Measurements from ENCODE around the gene RNF44.

The RNF44 gene

DNA sequence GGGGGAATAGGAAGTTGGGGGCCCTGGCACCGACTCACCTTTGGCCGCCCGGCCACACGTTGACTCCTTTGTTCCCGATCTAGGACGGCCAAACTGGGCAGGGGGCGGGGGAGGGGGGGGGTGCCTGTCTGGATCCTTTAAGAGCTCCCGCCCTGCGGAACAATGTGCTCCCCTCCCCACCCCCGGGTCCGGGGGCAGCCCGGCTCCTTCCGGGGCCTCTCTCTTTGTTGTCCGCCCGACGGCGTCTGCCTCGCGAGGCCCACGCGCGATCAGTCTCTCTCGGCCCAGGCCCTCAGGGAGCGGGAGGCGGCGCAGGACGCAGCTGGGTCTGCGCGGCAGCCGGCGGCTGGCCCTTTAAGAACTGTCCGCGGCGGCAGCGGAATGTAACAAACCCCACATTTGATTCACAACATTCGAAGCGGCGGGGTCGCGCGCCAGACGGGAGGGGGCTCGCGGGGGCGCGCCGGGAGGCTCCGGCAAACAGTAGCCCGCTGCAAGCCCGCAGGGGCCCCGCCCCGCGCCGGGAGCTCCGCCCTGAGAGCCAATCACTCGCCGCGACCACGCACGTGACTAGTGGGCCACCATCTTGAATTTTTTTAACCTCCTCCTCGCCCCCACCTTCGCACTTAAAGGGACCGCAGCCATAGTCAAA is at the start of gene RNF44:
Gene RNF44, minus strand, starts transcription at position 501 of the 652 bp plus-strand sequence. CDS start 4,930 bp downstream, outside the sequence.
- peak; percentile 88 for DNase-seq

GRCh38 chr5:176583076-176583475 is 45.9 kb upstream of the RNF44 start:
- DNase-seq, result no peak

DNA sequence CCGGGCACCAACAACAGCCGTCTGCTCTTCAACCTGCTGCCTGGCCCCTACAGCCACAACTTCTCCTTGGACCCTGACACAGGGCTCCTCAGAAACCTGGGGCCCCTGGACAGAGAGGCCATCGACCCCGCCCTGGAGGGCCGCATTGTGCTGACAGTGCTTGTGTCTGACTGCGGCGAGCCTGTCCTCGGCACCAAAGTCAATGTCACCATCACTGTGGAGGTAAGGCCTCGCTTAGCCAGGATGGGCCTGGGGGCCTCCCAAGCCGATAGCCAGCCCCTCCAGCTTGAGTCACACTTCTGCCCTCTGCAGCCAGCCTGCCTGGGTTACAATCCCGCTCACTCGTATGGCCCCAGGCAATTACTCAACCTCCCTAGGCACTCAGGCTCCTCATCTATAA is 44.2 kb upstream of the RNF44 start:
- DNase-seq, result no peak

DNA sequence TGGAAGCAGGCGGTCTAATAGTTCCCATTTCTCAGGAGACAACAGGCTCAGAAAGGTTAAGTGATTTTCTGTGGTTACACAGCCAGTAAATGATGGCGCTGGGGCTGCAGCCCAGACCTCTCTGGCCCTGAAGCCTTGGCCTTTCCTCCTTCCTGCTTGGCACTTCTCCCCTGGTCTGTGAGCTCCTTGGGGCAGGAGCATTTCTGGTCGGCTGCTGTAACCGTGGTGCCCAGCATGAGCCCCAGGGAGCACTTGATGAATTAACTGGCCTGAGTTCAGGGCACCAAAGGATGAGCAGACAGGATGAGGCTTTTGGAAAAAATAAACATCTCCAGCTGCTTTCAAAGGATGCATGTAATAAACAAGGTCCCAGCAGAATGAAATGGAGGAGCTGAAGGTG is 42.1 kb upstream of the RNF44 start:
- DNase-seq, result no peak

GRCh38 chr5:176578391-176578808 is 41.2 kb upstream of the RNF44 start:
- no peak for DNase-seq

GRCh38 chr5:176577312-176578176 is 40.3 kb upstream of the RNF44 start:
- no peak for DNase-seq

DNA sequence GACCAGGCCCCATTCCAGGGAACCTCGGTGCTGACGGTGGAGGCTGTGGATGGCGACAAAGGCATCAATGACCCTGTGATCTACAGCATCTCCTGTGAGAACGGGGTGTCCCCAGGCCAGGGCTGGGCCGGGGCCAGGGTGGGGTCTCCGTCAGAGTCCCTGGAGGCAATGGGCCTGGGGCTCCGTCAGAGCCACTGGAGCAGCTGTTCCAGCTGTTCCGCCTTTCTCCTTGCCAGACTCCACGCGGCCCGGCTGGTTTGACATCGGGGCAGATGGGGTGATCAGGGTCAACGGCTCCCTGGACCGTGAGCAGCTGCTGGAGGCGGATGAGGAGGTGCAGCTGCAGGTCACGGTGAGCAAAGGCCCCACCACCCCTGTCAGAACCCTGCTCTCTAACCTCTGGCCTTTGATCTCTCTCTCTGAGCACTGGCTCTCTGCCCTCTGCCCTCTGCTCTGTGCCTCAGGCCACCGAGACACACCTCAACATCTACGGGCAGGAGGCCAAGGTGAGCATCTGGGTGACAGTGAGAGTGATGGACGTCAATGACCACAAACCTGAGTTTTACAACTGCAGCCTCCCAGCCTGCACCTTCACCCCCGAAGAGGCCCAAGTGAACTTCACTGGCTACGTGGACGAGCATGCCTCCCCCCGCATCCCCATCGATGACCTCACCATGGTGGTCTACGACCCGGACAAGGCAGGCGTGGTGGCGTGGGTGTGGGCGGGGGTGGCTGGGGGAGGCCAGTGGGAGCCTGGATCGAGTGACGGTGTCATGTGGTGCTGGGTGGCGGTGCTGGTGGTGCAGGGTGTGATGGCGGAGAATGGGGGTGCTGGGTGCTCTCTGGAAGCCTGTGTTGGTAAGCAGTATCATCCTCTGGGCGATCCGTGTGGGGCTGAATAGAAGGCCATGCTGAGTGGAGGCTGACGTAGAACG is 38.6 kb upstream of the RNF44 start:
- DNase-seq, result no peak

- no peak for DNase-seq
Measured at GRCh38 chr5:176575066-176575465, 37.9 kb upstream of the RNF44 start.

DNA sequence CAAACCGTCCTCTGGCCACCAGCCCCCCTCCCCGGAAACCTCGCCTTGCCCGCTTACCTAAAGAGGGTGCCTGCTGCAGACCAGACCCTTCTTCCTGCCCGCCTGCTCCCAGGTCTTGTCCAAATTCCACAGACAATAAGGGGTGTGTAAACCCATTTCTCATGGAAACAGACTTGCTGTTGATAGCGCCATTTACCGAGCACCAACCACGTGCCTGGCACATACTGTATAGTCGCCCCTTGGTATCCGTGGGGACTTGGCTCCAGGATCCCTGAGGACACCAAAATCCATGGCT is 37.0 kb upstream of the RNF44 start:
- no peak for DNase-seq

- DNase-seq, result no peak
Measured at GRCh38 chr5:176573564-176574296, 36.5 kb upstream of the RNF44 start.

- no peak for DNase-seq
Measured at GRCh38 chr5:176570044-176570443, 32.8 kb upstream of the RNF44 start.

DNA sequence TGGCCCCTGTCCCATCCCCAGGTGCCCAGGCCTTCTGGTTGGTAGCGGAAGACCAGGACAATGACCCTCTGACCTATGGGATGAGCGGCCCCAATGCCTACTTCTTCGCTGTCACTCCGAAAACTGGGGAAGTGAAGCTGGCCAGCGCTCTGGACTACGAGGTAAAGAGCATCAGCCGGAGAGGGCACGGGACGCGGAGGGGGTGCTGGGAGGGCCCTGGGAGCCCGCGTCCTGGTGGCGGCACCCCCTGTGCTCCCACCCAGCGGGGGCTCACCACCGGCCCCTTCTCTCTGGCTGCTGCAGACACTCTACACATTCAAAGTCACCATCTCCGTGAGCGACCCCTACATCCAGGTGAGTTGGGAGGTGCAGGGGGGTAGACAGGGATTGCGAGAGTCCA is 31.5 kb upstream of the RNF44 start:
- no peak for DNase-seq

DNA sequence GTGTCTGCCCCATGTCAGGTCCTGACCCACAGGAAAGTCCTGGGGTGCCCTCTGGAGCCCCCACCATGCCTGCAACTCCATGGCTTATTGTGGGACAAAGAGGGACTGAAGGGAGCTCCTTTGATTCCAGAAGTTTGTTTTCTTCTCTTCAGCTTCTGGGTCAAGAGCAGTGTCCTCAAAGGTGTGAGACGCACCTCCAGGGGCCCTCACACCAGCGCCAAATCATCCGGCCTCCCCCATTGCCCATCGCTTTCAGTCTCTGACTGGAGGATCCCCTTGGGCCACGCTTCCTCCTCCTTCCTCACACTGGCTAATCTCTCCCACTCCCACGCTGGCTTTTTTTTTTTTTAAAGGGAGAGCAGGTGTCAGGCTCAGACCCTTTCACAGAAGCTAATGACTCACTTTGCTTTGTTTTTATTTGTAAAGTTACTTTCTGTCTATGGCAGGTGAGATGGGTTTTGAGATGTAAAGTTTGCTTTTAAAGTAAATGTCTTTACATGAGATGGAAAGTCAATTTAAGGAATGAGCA is 28.6 kb upstream of the RNF44 start:
- no peak for DNase-seq

GRCh38 chr5:176564002-176564401 is 26.8 kb upstream of the RNF44 start:
- DNase-seq, result no peak

GRCh38 chr5:176562189-176562588 is 25.0 kb upstream of the RNF44 start:
- no peak for DNase-seq

GRCh38 chr5:176561259-176561658 is 24.1 kb upstream of the RNF44 start:
- no peak for DNase-seq

- no peak for DNase-seq
Measured at GRCh38 chr5:176560364-176560763, 23.2 kb upstream of the RNF44 start.

- DNase-seq, result no peak
Measured at GRCh38 chr5:176559683-176560082, 22.5 kb upstream of the RNF44 start.

- no peak for DNase-seq
Measured at GRCh38 chr5:176557846-176558245, 20.6 kb upstream of the RNF44 start.

GRCh38 chr5:176553260-176554085 is 16.3 kb upstream of the RNF44 start:
- DNase-seq, result no peak

DNA sequence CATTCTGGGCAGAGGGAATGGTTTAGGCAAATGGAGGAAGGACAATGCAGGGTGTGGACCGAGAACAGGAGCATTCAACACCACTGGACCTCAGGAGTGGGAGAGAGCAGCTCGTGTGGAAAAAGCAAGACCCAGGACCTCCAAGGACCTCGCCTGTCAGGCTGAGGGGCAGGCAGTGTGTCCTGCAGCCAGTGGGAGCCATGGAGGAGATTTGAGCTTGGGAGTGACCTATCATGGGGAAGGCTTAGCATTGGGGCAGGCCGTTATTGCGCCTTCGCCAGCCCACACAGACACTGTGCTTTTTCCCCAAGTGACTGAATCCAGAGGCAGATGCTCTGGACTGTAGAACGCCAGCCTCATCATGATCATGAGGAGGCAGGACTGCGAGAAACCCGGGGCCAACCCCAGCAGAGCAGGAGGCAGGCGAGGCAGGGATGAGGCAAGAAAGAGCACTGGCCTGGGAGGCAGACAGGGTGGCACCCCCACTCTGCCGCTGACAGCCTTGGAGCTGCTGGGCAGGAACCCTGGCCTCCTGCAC is 15.2 kb upstream of the RNF44 start:
- DNase-seq, result no peak

Data from NCI-H2081 treated with DMSO at 0.1 percent for 48 hours (cell line).